Measurements from ENCODE around the gene CPT2. TPM values are rescaled to one million over a fixed set of nuclear protein-coding genes. Genes with fewer than 3 reads are reported as not detected.
A peak's percentile ranks its signal among the peaks of the same experiment; 100 is the strongest.

The CPT2 gene
- total and polyA plus RNA-seq, 2 of the 13 experiments (the other 11 are each of a cell fraction or from before 2014, with no cell fraction given): 12.6 to 14.6 TPM

DNA sequence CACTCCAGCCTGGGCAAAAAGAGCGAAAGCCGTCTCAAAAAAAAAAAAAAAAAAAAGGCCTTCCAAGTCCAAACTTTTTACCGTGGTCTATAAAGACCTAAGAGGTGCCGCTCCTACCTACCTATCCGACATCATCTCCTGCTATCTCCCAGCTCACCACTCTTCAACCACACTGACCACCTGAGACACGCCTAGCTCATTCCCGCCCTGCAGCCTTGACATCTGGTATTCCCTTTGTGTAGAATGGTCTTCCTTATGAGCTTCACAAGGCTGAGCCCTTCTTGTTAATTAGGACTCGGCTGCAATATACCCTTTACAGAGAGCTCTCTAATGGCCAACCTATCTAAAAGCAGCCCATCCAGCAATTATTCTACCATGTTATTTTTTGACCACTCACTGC lies 41.0 kb downstream of the CPT2 start:
- intact Hi-C loops (cut with micrococcal nuclease; ENCODE audit: unreplicated experiment) (loop anchor here (1.0 kb wide), 1 partner anchor 17 kb away; the partner anchor contains the start of gene CZIB), in situ Hi-C loops (cut with HindIII; ENCODE audit: extremely low pct_ligation_motif_present, low pct_unique_long_range_greater_than_20kb) (no loop called here)
- H3K4me3 ChIP-seq (replicated peaks in 1 of 3; ENCODE audit: insufficient read depth in 1 of 3, low read depth in 2 of 3, low read length in 3 of 3): peak overlapping the region; percentile 87 to 98 (median 95)
- DNase-seq (ENCODE audit: low spot score) (no peak), ATAC-seq (no peak), FAIRE-seq (no peak)
- peaks cover 9 to 31% of the 10 kb centered on the region in 2 experiments for H3K36me3 ChIP-seq (replicated peaks in 1 of 2; ENCODE audit: control insufficient read depth in 1 of 2, insufficient read depth in 2 of 2, low read length in 2 of 2)
- CTCF ChIA-PET (ENCODE audit: low intra/inter-chr PET ratio, low total read pairs): no interaction called here
- no peaks in the 10 kb centered on the region for H3K9me3 ChIP-seq (ENCODE audit: low read length)
- no peak overlapping the region for H2AFZ ChIP-seq (ENCODE audit: low read length)
- WGBS (ENCODE audit: low lambda C conversion rate): 29% methylated on average over 8 of the region's 8 CpGs
- no peaks in the 10 kb centered on the region for H4K20me1 ChIP-seq (ENCODE audit: insufficient read depth, low read length)
- TF ChIP-seq REL (CRISPR knock-in tag; conservative IDR thresholded peaks at IDR 0.05) (0 out of 2 replicates have a peak, but pooled peaks have one; percentile 16), ZNF629 (CRISPR knock-in tag; conservative IDR thresholded peaks at IDR 0.05) (no peak)
- peak overlapping the region; percentile 97 for H3K4me2 ChIP-seq (ENCODE audit: low read depth, low read length)
- peaks cover 30% of the 10 kb centered on the region for H3K79me2 ChIP-seq (ENCODE audit: insufficient read depth, low read length)
- H3K4me1 ChIP-seq (ENCODE audit: insufficient read depth, low read length): peaks cover 31% of the 10 kb centered on the region
- H3K9ac ChIP-seq (ENCODE audit: insufficient read depth, low read depth, low read length): peak overlapping the region; percentile 95
- H3K27me3 ChIP-seq (ENCODE audit: control insufficient read depth in 1 of 2, insufficient read depth in 2 of 2, low read length in 2 of 2): peaks cover 0 to 3% of the 10 kb centered on the region in 2 experiments; a peak in 1 of 5 replicates
- POLR2A ChIA-PET: no interaction called here
- H3K27ac ChIP-seq (ENCODE audit: extremely low read length, insufficient read depth, low read length): peak overlapping the region; percentile 68
- BruUV-seq (replicated peaks): no TSS peak

DNA sequence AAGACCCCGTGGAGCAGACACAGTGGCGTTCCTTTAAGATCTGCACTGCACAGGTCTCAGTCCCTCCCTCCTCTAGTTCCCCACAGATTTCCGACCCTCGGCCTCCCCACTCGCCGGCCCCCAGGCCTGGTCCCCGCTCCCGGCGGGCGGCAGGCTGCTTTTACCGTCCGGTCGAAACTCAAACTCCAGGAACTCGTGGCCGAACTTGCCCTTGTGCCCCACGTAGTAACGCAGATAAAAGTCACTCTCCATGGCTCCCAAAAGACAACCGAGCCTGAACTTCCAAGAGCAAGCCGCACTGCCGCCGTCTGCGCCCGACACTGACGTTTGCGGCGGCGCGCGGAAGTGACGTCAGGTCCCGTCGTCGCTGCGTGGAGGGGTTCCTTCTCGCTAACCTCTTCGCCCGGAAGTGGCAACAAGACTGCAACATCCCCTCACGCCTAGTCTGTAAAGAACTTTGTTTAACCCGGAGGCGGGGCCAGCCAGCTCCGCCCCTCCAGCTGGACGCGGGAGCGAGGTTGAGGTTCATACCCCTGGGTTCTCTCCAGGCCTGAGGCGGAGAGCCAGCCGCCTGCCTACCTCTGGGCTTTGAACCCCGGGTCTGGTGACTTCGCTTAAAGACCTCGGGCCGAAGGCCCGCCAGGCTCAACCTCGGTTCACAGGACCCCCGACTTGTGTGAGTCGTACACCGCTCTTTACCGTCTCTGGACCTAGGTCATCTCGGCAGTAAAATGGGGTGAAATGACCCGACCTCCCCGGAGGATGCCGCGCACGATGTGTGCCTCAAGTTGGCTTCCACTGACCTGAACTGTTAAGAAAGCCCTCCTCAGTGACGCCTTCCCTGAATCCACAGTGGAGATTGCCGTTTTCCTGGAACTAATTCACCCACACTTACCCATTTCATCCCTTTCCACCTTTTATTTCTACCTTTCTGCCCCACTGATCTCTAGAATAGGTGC lies 41.9 kb downstream of the CPT2 start, which contains the start of gene MAGOH:
Gene MAGOH, minus strand, starts transcription at position 322 of the 959 bp plus-strand sequence. Its CDS starts 70 bp downstream, at position 252.
- Histone ChIP-seq H3K4me1 (ENCODE audit: insufficient read depth, low read length) (peaks cover 31% of the 10 kb centered on the region), H3K27ac (ENCODE audit: extremely low read length, insufficient read depth, low read length) (peak within 1 kb of the TSS; percentile 68), H3K9ac (ENCODE audit: insufficient read depth, low read depth, low read length) (peak within 1 kb of the TSS; percentile 95), H3K79me2 (ENCODE audit: insufficient read depth, low read length) (peaks cover 30% of the 10 kb centered on the region), H2AFZ (ENCODE audit: low read length) (no peak within 1 kb of the TSS), H3K27me3 (ENCODE audit: control insufficient read depth in 1 of 2, insufficient read depth in 2 of 2, low read length in 2 of 2) (peaks cover 0 to 3% of the 10 kb centered on the region in 2 experiments; a peak in 1 of 5 replicates), H3K9me3 (ENCODE audit: low read length) (no peaks in the 10 kb centered on the region), H3K4me2 (ENCODE audit: low read depth, low read length) (peak within 1 kb of the TSS; percentile 97), H3K36me3 (replicated peaks in 1 of 2; ENCODE audit: control insufficient read depth in 1 of 2, insufficient read depth in 2 of 2, low read length in 2 of 2) (peaks cover 6 to 26% of the 10 kb centered on the region in 2 experiments), H3K4me3 (replicated peaks in 1 of 3; ENCODE audit: insufficient read depth in 1 of 3, low read depth in 2 of 3, low read length in 3 of 3) (peak within 1 kb of the TSS; percentile 87 to 98 (median 95)), H4K20me1 (ENCODE audit: insufficient read depth, low read length) (no peaks in the 10 kb centered on the region)
- WGBS (ENCODE audit: low lambda C conversion rate): 16% methylated on average over 34 of the region's 64 CpGs
- ATAC-seq: peak; percentile 97
- intact Hi-C loops (cut with micrococcal nuclease; ENCODE audit: unreplicated experiment): loop anchor here (1.0 kb wide), 1 partner anchor 18 kb away; the partner anchor contains the start of gene CZIB
- ChIA-PET POLR2A (interaction anchor here (0.5 to 1.0 kb wide), 8 partner anchors 10 to 1312 kb away, joined by 3 to 7 read pairs (median 3); no protein-coding TSS in a partner anchor), CTCF (ENCODE audit: low intra/inter-chr PET ratio, low total read pairs) (no interaction called here)
- in situ Hi-C loops (cut with HindIII; ENCODE audit: extremely low pct_ligation_motif_present, low pct_unique_long_range_greater_than_20kb): no loop called here
- DNase-seq (ENCODE audit: low spot score): peak; percentile 94
- peak; percentile 88 for FAIRE-seq
- BruUV-seq (replicated peaks): TSS peak; percentile 98
- peak; percentile 80 for TF ChIP-seq HNF1B (CRISPR knock-in tag; IDR thresholded peaks at IDR 0.05)
- TF ChIP-seq ZNF570 (CRISPR knock-in tag; IDR thresholded peaks at IDR 0.05; ENCODE audit: borderline replicate concordance): no peak
- TF ChIP-seq HOXA5 (CRISPR knock-in tag; IDR thresholded peaks at IDR 0.05): peak; percentile 22; the same call in 1 of the 2 replicates
- TF ChIP-seq ZNF615 (CRISPR knock-in tag; IDR thresholded peaks at IDR 0.05; ENCODE audit: borderline replicate concordance): peak; percentile 84; the same call in 1 of the 2 replicates
- TF ChIP-seq ZNF816 (CRISPR knock-in tag; IDR thresholded peaks at IDR 0.05; ENCODE audit: borderline replicate concordance): no peak
- TF ChIP-seq, protein P1, sequence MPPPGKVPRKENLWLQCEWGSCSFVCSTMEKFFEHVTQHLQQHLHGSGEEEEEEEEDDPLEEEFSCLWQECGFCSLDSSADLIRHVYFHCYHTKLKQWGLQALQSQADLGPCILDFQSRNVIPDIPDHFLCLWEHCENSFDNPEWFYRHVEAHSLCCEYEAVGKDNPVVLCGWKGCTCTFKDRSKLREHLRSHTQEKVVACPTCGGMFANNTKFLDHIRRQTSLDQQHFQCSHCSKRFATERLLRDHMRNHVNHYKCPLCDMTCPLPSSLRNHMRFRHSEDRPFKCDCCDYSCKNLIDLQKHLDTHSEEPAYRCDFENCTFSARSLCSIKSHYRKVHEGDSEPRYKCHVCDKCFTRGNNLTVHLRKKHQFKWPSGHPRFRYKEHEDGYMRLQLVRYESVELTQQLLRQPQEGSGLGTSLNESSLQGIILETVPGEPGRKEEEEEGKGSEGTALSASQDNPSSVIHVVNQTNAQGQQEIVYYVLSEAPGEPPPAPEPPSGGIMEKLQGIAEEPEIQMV (CRISPR knock-in tag; IDR thresholded peaks at IDR 0.05; ENCODE audit: low read depth): peak; percentile 69; the same call in 1 of the 2 replicates
- TF ChIP-seq ZNF713 (CRISPR knock-in tag; IDR thresholded peaks at IDR 0.05): no peak
- peak; percentile 77 for TF ChIP-seq RARA (CRISPR knock-in tag; IDR thresholded peaks at IDR 0.05)
- peak; percentile 63; the same call in 1 of the 2 replicates for TF ChIP-seq NCOA2 (CRISPR knock-in tag; IDR thresholded peaks at IDR 0.05)
- 0 out of 2 replicates have a peak, but pooled peaks have one; percentile 34 for TF ChIP-seq ZNF83 (CRISPR knock-in tag; IDR thresholded peaks at IDR 0.05; ENCODE audit: borderline replicate concordance)
